Measurements from ENCODE around the gene PCSK5. TPM values are rescaled to one million over a fixed set of nuclear protein-coding genes. Genes with fewer than 3 reads are reported as not detected.

The PCSK5 gene
- total and polyA plus RNA-seq, 8 donors, result 0.37 to 86.3 (median 4.9) TPM

- no peak overlapping the region for H3K27ac ChIP-seq
- intact Hi-C loops (cut with DNase I; ENCODE audit: low total_unique reads), result no loop called here
These were observed 56.3 kb downstream of the PCSK5 start for GRCh38 chr9:75946766-75947165.

GRCh38 chr9:75947233-75947632 is 56.8 kb downstream of the PCSK5 start:
- no peaks in the 10 kb centered on the region for H3K36me3 ChIP-seq
- TF ChIP-seq EP300 (IDR thresholded peaks at IDR 0.05), result no peak
- no peak for TF ChIP-seq CTCF (IDR thresholded peaks at IDR 0.05)
- TF ChIP-seq POLR2AphosphoS5 (IDR thresholded peaks at IDR 0.05), result no peak
- TF ChIP-seq POLR2A (IDR thresholded peaks at IDR 0.05), result no peak
- intact Hi-C loops (cut with DNase I; ENCODE audit: low total_unique reads), result no loop called here
- H3K9me3 ChIP-seq, result no peaks in the 10 kb centered on the region
- no peak overlapping the region for H3K27ac ChIP-seq
- H3K4me3 ChIP-seq, result no peak overlapping the region
- no peaks in the 10 kb centered on the region for H3K27me3 ChIP-seq
- 85 to 97% (median 94%) methylated on average over 2 of the region's 2 CpGs for WGBS, 5 donors
- no peak for DNase-seq
- no peaks in the 10 kb centered on the region for H3K4me1 ChIP-seq

More at GRCh38 chr9:75946766-75947165, 56.3 kb downstream of the PCSK5 start:
- TF ChIP-seq CTCF (IDR thresholded peaks at IDR 0.05), result no peak
- no peak for TF ChIP-seq POLR2A (IDR thresholded peaks at IDR 0.05)
- TF ChIP-seq EP300 (IDR thresholded peaks at IDR 0.05), result no peak
- no peak for TF ChIP-seq POLR2AphosphoS5 (IDR thresholded peaks at IDR 0.05)
- Histone ChIP-seq H3K9me3 (no peaks in the 10 kb centered on the region), H3K4me1 (no peaks in the 10 kb centered on the region), H3K36me3 (no peaks in the 10 kb centered on the region), H3K27me3 (no peaks in the 10 kb centered on the region), H3K4me3 (no peak overlapping the region)
- WGBS, 5 donors, result 89 to 93% (median 92%) methylated on average over 6 of the region's 6 CpGs
- no peak for DNase-seq

DNA sequence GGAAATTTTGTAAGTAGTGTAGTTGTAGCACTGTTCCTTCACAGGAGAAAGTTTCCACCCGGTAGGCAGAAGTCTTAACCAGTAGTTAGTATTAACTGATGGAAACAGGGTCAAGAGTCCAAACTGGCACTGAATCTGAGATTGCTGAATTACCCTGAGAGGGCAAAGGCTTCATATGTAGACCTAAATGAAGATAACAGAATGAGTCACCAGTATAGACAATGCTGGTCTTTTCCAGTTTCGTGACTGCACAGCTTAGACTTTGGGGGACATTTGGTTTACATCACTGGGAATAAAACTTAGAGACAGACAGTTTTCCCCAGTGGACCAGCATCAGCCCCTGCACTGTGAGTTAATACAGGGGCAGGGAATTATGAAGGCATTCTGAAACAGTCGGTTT is 60.5 kb downstream of the PCSK5 start:
- Histone ChIP-seq H3K36me3 (no peaks in the 10 kb centered on the region), H3K4me3 (no peak overlapping the region), H3K27ac (no peak overlapping the region), H3K27me3 (no peaks in the 10 kb centered on the region), H3K4me1 (peaks cover 0 to 3% (median 0%) of the 10 kb centered on the region in 4 donors), H3K9me3 (no peaks in the 10 kb centered on the region)
- intact Hi-C loops (cut with DNase I; ENCODE audit: low total_unique reads), result no loop called here
- DNase-seq, result peak in 1 of 2 donors; percentile 58
- 49 to 67% (median 53%) methylated on average over 3 of the region's 3 CpGs for WGBS, 5 donors
- TF ChIP-seq POLR2AphosphoS5 (IDR thresholded peaks at IDR 0.05), result no peak
- no peak for TF ChIP-seq EP300 (IDR thresholded peaks at IDR 0.05)
- TF ChIP-seq CTCF (IDR thresholded peaks at IDR 0.05), result no peak
- no peak for TF ChIP-seq POLR2A (IDR thresholded peaks at IDR 0.05)

- Histone ChIP-seq H3K4me1 (peaks cover 5 to 14% (median 10%) of the 10 kb centered on the region in 4 donors), H3K27me3 (no peaks in the 10 kb centered on the region), H3K4me3 (no peak overlapping the region), H3K36me3 (no peaks in the 10 kb centered on the region), H3K27ac (no peak overlapping the region), H3K9me3 (no peaks in the 10 kb centered on the region)
- TF ChIP-seq CTCF (IDR thresholded peaks at IDR 0.05) (no peak), POLR2AphosphoS5 (IDR thresholded peaks at IDR 0.05) (no peak), EP300 (IDR thresholded peaks at IDR 0.05) (no peak), POLR2A (IDR thresholded peaks at IDR 0.05) (no peak)
- 29 to 47% (median 39%) methylated on average over 2 of the region's 2 CpGs for WGBS, 5 donors
- intact Hi-C loops (cut with DNase I; ENCODE audit: low total_unique reads), result no loop called here
- DNase-seq, result peak in 1 of 2 donors; percentile 57
These were observed 62.7 kb downstream of the PCSK5 start for GRCh38 chr9:75953218-75953617.

Data from stomach (tissue), 9 donors.